PC-9 (cell line): Measurements from ENCODE around the gene ELAVL3. TPM values are rescaled to one million over a fixed set of nuclear protein-coding genes. Genes with fewer than 3 reads are reported as not detected.

Experiments used
- BruUV-seq: library from RNA; stranded (reverse); fragments of 400-500 nt; replicated peaks from 2 replicates; lab custom pipeline; 2021; lab: Mats Ljungman, UMichigan
- CTCF ChIA-PET: fragments of 300-600 bp; sonication (Branson Sonifier 250); formaldehyde crosslinking; loops from one replicate; lab custom pipeline; 2022; ENCODE audit warnings: antibody characterized with exemption; lab: Charles Lee
- POLR2A ChIA-PET: fragments of 300-600 bp; sonication (Branson Sonifier 250); formaldehyde crosslinking; loops from one replicate; lab custom pipeline; 2022; ENCODE audit warnings: antibody characterized with exemption; ENCODE audit not compliant: unreplicated experiment; lab: Charles Lee
- DNase-seq, 2 experiments: peaks; one replicate each; pipeline versions ENCODE4 v3.0.0 to v3.0.0-alpha.2; 2015 to 2022; ENCODE audit warnings: mixed read lengths in 1 of 2
- H2AFZ ChIP-seq: fragments of 200-600 bp; sonication (generic); 2 replicates; pipeline ENCODE4 v1.8.1; 2017; ENCODE audit warnings: antibody characterized with exemption
- H3F3A ChIP-seq: fragments of 200-600 bp; sonication (generic); 2 replicates; pipeline ENCODE4 v1.8.1; 2017; ENCODE audit warnings: antibody characterized with exemption, mild to moderate bottlenecking, low read depth; ENCODE audit not compliant: insufficient read depth
- H3K27ac ChIP-seq: fragments of 200-600 bp; sonication (generic); 2 replicates; pipeline ENCODE4 v1.6.1; 2016; ENCODE audit warnings: mixed run types
- H3K27me3 ChIP-seq: fragments of 200-600 bp; sonication (generic); 2 replicates; pipeline ENCODE4 v1.6.1; 2016; ENCODE audit warnings: low read depth, mixed run types; ENCODE audit not compliant: insufficient read depth
- H3K36me3 ChIP-seq: fragments of 200-600 bp; sonication (generic); 2 replicates; pipeline ENCODE4 v1.6.1; 2016; ENCODE audit warnings: low read depth, mixed run types
- H3K4me1 ChIP-seq: fragments of 200-600 bp; sonication (generic); replicated peaks from 2 replicates; pipeline ENCODE4 v1.6.1; 2016; ENCODE audit warnings: mixed run types; ENCODE audit not compliant: insufficient read depth
- H3K4me2 ChIP-seq: fragments of 200-600 bp; sonication (generic); 2 replicates; pipeline ENCODE4 v1.6.1; 2017; ENCODE audit warnings: mixed run types
- H3K4me3 ChIP-seq: fragments of 200-600 bp; sonication (generic); 2 replicates; pipeline ENCODE4 v1.6.1; 2016; ENCODE audit warnings: mixed run types
- H3K79me2 ChIP-seq: fragments of 200-600 bp; sonication (generic); 2 replicates; pipeline ENCODE4 v1.6.1; 2017; ENCODE audit warnings: low read depth, mixed run types
- H3K9me2 ChIP-seq: fragments of 200-600 bp; sonication (generic); 2 replicates; pipeline ENCODE4 v1.8.1; 2017; ENCODE audit warnings: mild to moderate bottlenecking; ENCODE audit not compliant: insufficient read depth
- H3K9me3 ChIP-seq: fragments of 200-600 bp; sonication (generic); 2 replicates; pipeline ENCODE4 v1.8.1; 2016; ENCODE audit warnings: low read depth; ENCODE audit not compliant: insufficient read depth
- H4K20me1 ChIP-seq: fragments of 200-600 bp; sonication (generic); 2 replicates; pipeline ENCODE4 v1.8.1; 2017; ENCODE audit not compliant: insufficient read depth
- CTCF ChIP-seq: fragments of 200-600 bp; sonication (generic); conservative IDR thresholded peaks from 2 replicates; pipeline ENCODE4 v1.6.1; 2017; ENCODE audit warnings: mixed run types, antibody characterized with exemption, mild to moderate bottlenecking, moderate library complexity
- EZH2 ChIP-seq: fragments of 200-600 bp; sonication (generic); IDR thresholded peaks from 2 replicates; pipeline ENCODE4 v1.8.0; 2017; ENCODE audit warnings: antibody characterized with exemption, low read depth
- intact Hi-C: fragments of 100-400 bp; cut with micrococcal nuclease; formaldehyde crosslinking; loops from one replicate; pipeline ENCODE4 v1.10.0; 2022; ENCODE audit not compliant: unreplicated experiment
- total RNA-seq: library from RNA; stranded (reverse); gene quantifications from 2 replicates; pipeline ENCODE4 v1.2.3, GENCODE V29; 2021

ELAVL3 gene
- total RNA-seq, 1 experiment from 2014 or later, result not detected

DNA sequence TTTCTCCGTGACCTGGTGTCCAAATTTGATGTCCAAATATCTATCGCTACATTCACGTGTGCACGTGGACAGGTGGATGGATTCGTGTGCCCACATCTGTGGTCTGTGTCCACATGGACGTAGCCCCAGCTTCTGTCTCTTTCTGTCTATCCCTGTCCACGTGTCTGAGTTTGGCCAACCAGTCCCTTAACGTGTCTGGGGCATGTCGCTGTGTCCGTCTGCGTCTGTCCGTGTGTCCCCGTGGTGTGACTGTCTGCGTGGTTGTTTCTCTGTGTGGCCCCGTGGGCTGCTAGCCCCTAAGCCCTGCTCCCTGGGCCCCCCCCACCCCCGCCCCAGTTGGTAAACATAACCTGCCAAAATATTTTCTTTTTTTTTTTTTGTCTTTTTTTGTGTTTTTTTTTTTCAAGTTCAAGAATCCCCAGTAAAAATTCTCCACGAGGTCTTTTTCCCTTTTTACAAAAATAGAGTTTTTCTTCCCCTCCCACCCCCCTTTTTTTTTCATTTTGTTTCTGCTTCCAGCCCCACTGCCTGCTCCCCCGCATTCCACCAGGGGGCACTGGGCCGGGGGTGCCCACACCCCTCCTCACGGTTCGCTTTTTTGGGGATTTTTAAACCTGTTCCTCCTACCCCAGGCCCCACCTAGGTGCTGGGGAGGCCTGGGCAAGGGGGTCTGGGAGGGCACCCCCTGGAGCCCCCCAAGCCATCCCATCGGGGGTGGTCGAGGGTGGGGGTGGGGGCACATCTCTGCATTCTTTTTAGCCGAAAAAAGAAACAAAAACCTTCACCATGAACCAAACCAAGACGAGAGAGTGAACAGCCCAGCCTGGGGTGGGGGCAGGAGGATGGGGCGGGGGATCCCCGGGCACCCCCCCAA is 27.1 kb downstream of the ELAVL3 start:
- H4K20me1 ChIP-seq, result no peaks in the 10 kb centered on the region
- no peak overlapping the region for H3K4me2 ChIP-seq
- H3K4me3 ChIP-seq, result no peak overlapping the region
- BruUV-seq, result no TSS peak
- ChIA-PET POLR2A (no interaction called here), CTCF (no interaction called here)
- no peaks in the 10 kb centered on the region for H3K79me2 ChIP-seq
- intact Hi-C loops, result no loop called here
- DNase-seq, result no peak
- H3K9me2 ChIP-seq, result no peaks in the 10 kb centered on the region
- H3K27me3 ChIP-seq, result no peaks in the 10 kb centered on the region
- H3K9me3 ChIP-seq, result no peaks in the 10 kb centered on the region
- H3K27ac ChIP-seq, result no peak overlapping the region
- no peaks in the 10 kb centered on the region for H3K36me3 ChIP-seq
- peak; percentile 64 for TF ChIP-seq CTCF
- no peak for TF ChIP-seq EZH2
- no peaks in the 10 kb centered on the region for H3K4me1 ChIP-seq
- H2AFZ ChIP-seq, result no peak overlapping the region
- H3F3A ChIP-seq, result peaks cover 17% of the 10 kb centered on the region; the same call in 1 of the 2 replicates

GRCh38 chr19:11452620-11453310 is 28.1 kb downstream of the ELAVL3 start:
- H3K27me3 ChIP-seq, result no peaks in the 10 kb centered on the region
- BruUV-seq, result no TSS peak
- no peaks in the 10 kb centered on the region; the same call in 1 of the 2 replicates for H3K36me3 ChIP-seq
- H3K27ac ChIP-seq, result no peak overlapping the region
- H3F3A ChIP-seq, result peaks cover 17% of the 10 kb centered on the region; the same call in 1 of the 2 replicates
- intact Hi-C loops, result no loop called here
- POLR2A ChIA-PET, result interaction anchor here (0.6 kb wide), 1 partner anchor 30 kb away, joined by 11 read pairs; no protein-coding TSS in a partner anchor
- CTCF ChIA-PET, result interaction anchor here (0.6 kb wide), 1 partner anchor 70 kb away, joined by 3 read pairs; no protein-coding TSS in a partner anchor
- H3K4me1 ChIP-seq, result no peaks in the 10 kb centered on the region
- no peak; the same call in 1 of the 2 replicates for TF ChIP-seq CTCF
- no peak for TF ChIP-seq EZH2
- H3K4me3 ChIP-seq, result no peak overlapping the region
- DNase-seq, result no peak
- no peak overlapping the region for H3K4me2 ChIP-seq
- H3K79me2 ChIP-seq, result no peaks in the 10 kb centered on the region
- H3K9me3 ChIP-seq, result no peaks in the 10 kb centered on the region
- no peak overlapping the region for H2AFZ ChIP-seq
- H3K9me2 ChIP-seq, result no peaks in the 10 kb centered on the region
- H4K20me1 ChIP-seq, result no peaks in the 10 kb centered on the region

DNA sequence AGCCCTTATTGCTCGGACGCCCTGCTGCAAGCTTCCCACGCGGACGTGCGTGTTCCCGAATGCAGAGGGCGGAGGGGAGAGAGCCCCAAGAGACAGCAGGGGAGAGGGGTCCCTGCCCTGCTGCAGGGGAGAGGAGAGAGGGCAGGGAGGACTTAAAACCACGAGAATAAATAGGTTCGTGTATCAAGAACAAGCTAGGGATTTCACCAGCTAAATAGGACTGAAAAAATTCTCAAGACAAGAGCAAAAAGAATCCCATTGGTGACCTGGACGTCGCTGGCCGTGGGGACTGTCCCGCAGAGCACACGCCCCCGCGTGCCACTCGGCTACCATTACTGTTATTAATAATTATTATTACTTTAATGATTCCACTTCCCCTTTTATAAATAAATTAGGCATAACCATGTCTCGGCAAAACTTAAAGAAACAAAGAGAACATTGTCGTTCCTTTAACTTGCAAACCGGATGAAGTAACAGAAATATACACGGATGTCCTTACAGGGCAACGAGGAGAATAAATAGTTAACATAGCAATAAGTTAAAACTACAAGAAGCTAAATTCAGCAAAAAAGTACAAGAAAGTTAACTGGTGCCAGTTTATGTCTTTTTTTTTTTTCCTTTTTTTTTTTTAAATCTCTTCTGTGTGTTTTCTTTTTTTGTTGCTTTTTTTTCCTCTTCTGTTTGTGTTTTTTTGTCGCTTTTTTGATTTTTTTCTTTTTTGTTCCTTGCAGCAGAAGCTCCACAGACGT is 28.8 kb downstream of the ELAVL3 start:
- Histone ChIP-seq H3K9me2 (no peaks in the 10 kb centered on the region), H3K4me1 (no peaks in the 10 kb centered on the region), H4K20me1 (peaks cover 2% of the 10 kb centered on the region; the same call in 1 of the 2 replicates), H3K9me3 (no peaks in the 10 kb centered on the region), H3K79me2 (no peaks in the 10 kb centered on the region), H3K4me2 (no peak overlapping the region), H3K36me3 (no peaks in the 10 kb centered on the region; the same call in none of the 2 replicates), H3K4me3 (no peak overlapping the region), H3F3A (peaks cover 17% of the 10 kb centered on the region; the same call in 1 of the 2 replicates), H3K27me3 (no peaks in the 10 kb centered on the region), H2AFZ (no peak overlapping the region), H3K27ac (no peak overlapping the region)
- TF ChIP-seq EZH2, result no peak
- TF ChIP-seq CTCF, result no peak
- ChIA-PET CTCF (interaction anchor here (0.6 kb wide), 2 partner anchors 69 to 108 kb away, joined by 3 to 7 read pairs; no protein-coding TSS in a partner anchor), POLR2A (interaction anchor here (0.6 kb wide), 1 partner anchor 30 kb away, joined by 11 read pairs; no protein-coding TSS in a partner anchor)
- BruUV-seq, result no TSS peak
- intact Hi-C loops, result no loop called here
- DNase-seq, result no peak
